Smooth muscle cell (in vitro differentiated cells): ENCODE measurements around the gene NECAP2. TPM values are rescaled to one million over a fixed set of nuclear protein-coding genes. Genes with fewer than 3 reads are reported as not detected.

Source experiments
- DNase-seq: peaks from one replicate; lab custom pipeline; 2025; ENCODE audit not compliant: unreplicated experiment; lab: John Stamatoyannopoulos, UW
- H2AFZ ChIP-seq: fragments of 200-600 bp; sonication (generic); 2 replicates; pipeline ENCODE4 v1.6.0; 2016; ENCODE audit warnings: antibody characterized with exemption, low read depth, mild to moderate bottlenecking
- H3F3A ChIP-seq: fragments of 200-600 bp; sonication (generic); 2 replicates; pipeline ENCODE4 v1.6.0; 2017; ENCODE audit warnings: antibody characterized with exemption, low read depth
- H3K27ac ChIP-seq: fragments of 200-600 bp; sonication (generic); 2 replicates; pipeline ENCODE4 v1.5.1; 2016; ENCODE audit warnings: low read depth, mild to moderate bottlenecking
- H3K27me3 ChIP-seq: fragments of 200-600 bp; sonication (generic); 2 replicates; pipeline ENCODE4 v1.6.1; 2016; ENCODE audit warnings: low read depth, mild to moderate bottlenecking
- H3K36me3 ChIP-seq: fragments of 200-600 bp; sonication (generic); 2 replicates; pipeline ENCODE4 v1.5.1; 2016; ENCODE audit warnings: low read depth
- H3K4me1 ChIP-seq: fragments of 200-600 bp; sonication (generic); 2 replicates; pipeline ENCODE4 v1.5.1; 2016; ENCODE audit warnings: low read depth
- H3K4me2 ChIP-seq: fragments of 200-600 bp; sonication (generic); 2 replicates; pipeline ENCODE4 v1.6.0; 2016; ENCODE audit warnings: mild to moderate bottlenecking
- H3K4me3 ChIP-seq: fragments of 200-600 bp; sonication (generic); 2 replicates; pipeline ENCODE4 v1.5.1; 2016; ENCODE audit warnings: mild to moderate bottlenecking
- H3K79me2 ChIP-seq: fragments of 200-600 bp; sonication (generic); 2 replicates; pipeline ENCODE4 v1.6.0; 2016; ENCODE audit warnings: low read depth, mild to moderate bottlenecking
- H3K9ac ChIP-seq: fragments of 200-600 bp; sonication (generic); 2 replicates; pipeline ENCODE4 v1.6.0; 2016; ENCODE audit warnings: low read depth
- H3K9me3 ChIP-seq: fragments of 200-600 bp; sonication (generic); replicated peaks from 2 replicates; pipeline ENCODE4 v1.5.1; 2016; ENCODE audit warnings: low read depth
- H4K20me1 ChIP-seq: fragments of 200-600 bp; sonication (generic); 2 replicates; pipeline ENCODE4 v1.6.0; 2016; ENCODE audit warnings: low read depth
- CTCF ChIP-seq: fragments of 200-600 bp; sonication (generic); IDR thresholded peaks from 2 replicates; pipeline ENCODE4 v1.5.1; 2017; ENCODE audit warnings: borderline replicate concordance, mild to moderate bottlenecking, antibody characterized with exemption; ENCODE audit not compliant: insufficient read depth, poor library complexity, severe bottlenecking
- WGBS: methylation state at CpG from one replicate; pipeline ENCODE4 v1.1.7; 2016; ENCODE audit warnings: low lambda C conversion rate; 5-methylcytosine and 5-hydroxymethylcytosine counted together
- polyA plus RNA-seq: library from polyadenylated mRNA; unstranded; fragments of >200 nt; fragmentation: Nextera tagmentation; extraction: Ambion mirVana; gene quantifications from 2 replicates; pipeline ENCODE4 v1.2.1, GENCODE V29; 2016
- total RNA-seq: library from RNA; depleted of rRNA; stranded (reverse); fragments of >200 nt; gene quantifications from 2 replicates; pipeline ENCODE4 v1.2.3, GENCODE V29; 2014

Gene NECAP2
- total and polyA plus RNA-seq, 2 experiments from 2014 or later = 49.5 to 60.0 TPM

DNA sequence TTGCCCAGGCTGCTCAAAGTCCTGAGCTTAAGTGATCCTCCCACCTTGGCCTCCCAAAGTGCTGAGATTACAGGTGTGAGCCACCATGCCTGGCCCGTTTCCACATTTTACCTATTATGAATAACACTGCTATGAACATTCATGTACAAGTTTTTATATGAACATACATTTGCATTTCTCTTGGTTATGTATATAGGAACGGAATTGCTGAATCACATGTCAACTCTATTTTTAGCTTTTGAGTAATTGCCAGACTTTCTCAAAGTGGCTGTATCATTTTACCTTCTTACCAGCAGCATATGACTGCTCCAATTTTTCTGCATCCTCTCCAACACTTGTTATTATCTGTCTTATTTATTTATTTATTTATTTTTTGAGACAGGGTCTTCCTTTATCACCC lies 6.0 kb upstream of the NECAP2 start:
- H3K4me3 ChIP-seq = no peak overlapping the region

GRCh38 chr1:16436946-16437474 lies 3.5 kb upstream of the NECAP2 start, which contains the start of gene SPATA21:
SPATA21 (minus strand) TSS chr1:16437424; CDS start chr1:16431371, 6,053 bp downstream.
- Histone ChIP-seq H2AFZ (no peak within 1 kb of the TSS), H3K36me3 (no peaks in the 10 kb centered on the region), H4K20me1 (peaks cover under 1% of the 10 kb centered on the region), H3K9me3 (no peaks in the 10 kb centered on the region), H3K27ac (no peak within 1 kb of the TSS), H3K9ac (no peak within 1 kb of the TSS), H3K27me3 (no peaks in the 10 kb centered on the region), H3K79me2 (peaks cover 14% of the 10 kb centered on the region), H3F3A (no peaks in the 10 kb centered on the region), H3K4me3 (no peak within 1 kb of the TSS), H3K4me2 (no peak within 1 kb of the TSS), H3K4me1 (peaks cover 4% of the 10 kb centered on the region)
- DNase-seq = no peak
- WGBS = 63% methylated on average over 3 of the region's 3 CpGs
- no peak for TF ChIP-seq CTCF

More for the DNA sequence above, 6.0 kb upstream of the NECAP2 start:
- H3F3A ChIP-seq = no peaks in the 10 kb centered on the region
- H3K9me3 ChIP-seq = no peaks in the 10 kb centered on the region
- no peaks in the 10 kb centered on the region for H3K36me3 ChIP-seq
- no peak for TF ChIP-seq CTCF
- no peak overlapping the region for H2AFZ ChIP-seq
- H3K9ac ChIP-seq = no peak overlapping the region
- H3K79me2 ChIP-seq = no peaks in the 10 kb centered on the region
- H3K4me1 ChIP-seq = no peaks in the 10 kb centered on the region
- no peaks in the 10 kb centered on the region for H4K20me1 ChIP-seq
- DNase-seq = no peak
- no peak overlapping the region for H3K4me2 ChIP-seq
- no peak overlapping the region for H3K27ac ChIP-seq
- no peaks in the 10 kb centered on the region for H3K27me3 ChIP-seq
- WGBS = 82% methylated on average over 2 of the region's 2 CpGs

DNA sequence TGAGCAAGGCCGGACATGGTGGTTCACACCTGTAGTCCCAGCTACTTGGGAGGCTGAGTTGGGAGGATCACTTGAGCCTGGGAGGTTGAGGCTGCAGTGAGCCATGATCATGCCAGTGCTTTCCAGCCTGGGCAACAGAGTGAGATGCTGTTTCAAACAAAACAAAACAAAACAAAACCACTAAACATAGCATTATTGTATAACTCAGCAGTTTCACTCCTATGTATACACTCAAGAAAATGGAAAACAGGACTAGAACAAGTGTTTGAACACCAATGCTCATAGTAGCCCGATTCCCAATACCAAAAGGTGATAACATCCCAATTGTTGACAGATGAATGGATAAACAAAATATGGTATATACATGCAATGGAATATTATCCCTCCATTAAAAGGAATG lies 2.0 kb upstream of the NECAP2 start:
- no peak overlapping the region for H3K27ac ChIP-seq
- no peaks in the 10 kb centered on the region for H3K9me3 ChIP-seq
- H3K36me3 ChIP-seq = no peaks in the 10 kb centered on the region
- H3F3A ChIP-seq = no peaks in the 10 kb centered on the region
- no peak for DNase-seq
- no peaks in the 10 kb centered on the region for H3K27me3 ChIP-seq
- H3K9ac ChIP-seq = no peak overlapping the region
- H4K20me1 ChIP-seq = peaks cover 6% of the 10 kb centered on the region
- peaks cover 4% of the 10 kb centered on the region for H3K4me1 ChIP-seq
- H3K4me2 ChIP-seq = no peak overlapping the region
- no peak overlapping the region for H3K4me3 ChIP-seq
- TF ChIP-seq CTCF = no peak
- H2AFZ ChIP-seq = no peak overlapping the region
- WGBS = 93% methylated on average over 2 of the region's 2 CpGs
- H3K79me2 ChIP-seq = peaks cover 29% of the 10 kb centered on the region

DNA sequence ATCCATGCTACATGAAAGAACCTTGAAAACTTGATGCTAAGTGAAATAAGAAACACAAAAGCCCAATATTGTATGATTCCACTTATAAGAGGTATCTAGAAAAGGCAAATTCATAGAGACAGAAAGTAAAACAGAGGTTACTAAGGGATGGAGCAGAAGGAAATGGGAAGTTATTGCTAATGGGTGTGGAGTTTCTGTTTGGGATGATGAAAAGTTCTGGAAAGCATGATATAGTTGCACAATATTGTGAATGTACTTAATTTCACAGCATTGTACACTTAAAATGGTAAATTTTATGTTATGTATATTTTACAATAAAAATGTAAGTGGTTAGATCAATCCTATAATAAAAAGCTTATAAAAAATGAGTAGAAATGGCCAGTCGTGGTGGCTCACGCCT lies 1.6 kb upstream of the NECAP2 start:
- no peak for DNase-seq
- H3K27me3 ChIP-seq = no peaks in the 10 kb centered on the region
- 95% methylated on average over 2 of the region's 2 CpGs for WGBS
- peaks cover 4% of the 10 kb centered on the region for H3K4me1 ChIP-seq
- no peak overlapping the region for H3K27ac ChIP-seq
- no peak overlapping the region for H2AFZ ChIP-seq
- TF ChIP-seq CTCF = no peak
- no peaks in the 10 kb centered on the region for H3K9me3 ChIP-seq
- H3K36me3 ChIP-seq = peaks cover 3% of the 10 kb centered on the region
- peaks cover 33% of the 10 kb centered on the region for H3K79me2 ChIP-seq
- no peaks in the 10 kb centered on the region for H3F3A ChIP-seq
- no peak overlapping the region for H3K4me2 ChIP-seq
- no peak overlapping the region for H3K9ac ChIP-seq
- H4K20me1 ChIP-seq = peaks cover 8% of the 10 kb centered on the region
- H3K4me3 ChIP-seq = no peak overlapping the region
